Muscle layer of colon (tissue), 2 donors: ENCODE measurements around the gene ARRDC3.

Source experiments
- H3K27ac ChIP-seq: one replicate; pipeline ENCODE4 v1.7.0; 2013; ENCODE audit warnings: low read depth, mild to moderate bottlenecking, low read length, moderate library complexity
- H3K27me3 ChIP-seq, 2 donors: one replicate each; pipeline ENCODE4 v1.7.0; 2013; ENCODE audit warnings: low read length in 2 of 2, mild to moderate bottlenecking in 2 of 2; ENCODE audit not compliant: insufficient read depth in 2 of 2, control insufficient read depth in 1 of 2
- H3K36me3 ChIP-seq: one replicate; pipeline ENCODE4 v1.7.0; 2013; ENCODE audit warnings: mild to moderate bottlenecking, low read length; ENCODE audit not compliant: insufficient read depth
- H3K4me1 ChIP-seq: one replicate; pipeline ENCODE4 v1.7.0; 2013; ENCODE audit warnings: mild to moderate bottlenecking, low read length; ENCODE audit not compliant: insufficient read depth
- H3K4me3 ChIP-seq, 2 donors: one replicate each; pipeline ENCODE4 v1.7.0; 2013; ENCODE audit warnings: low read length in 2 of 2, low read depth in 1 of 2, mild to moderate bottlenecking in 1 of 2, moderate library complexity in 1 of 2
- H3K9ac ChIP-seq: one replicate; pipeline ENCODE4 v1.7.0; 2013; ENCODE audit warnings: low read length
- H3K9me3 ChIP-seq: one replicate; pipeline ENCODE4 v1.7.0; 2013; ENCODE audit warnings: mild to moderate bottlenecking, low read length
- donor health status: abdominal sarcoma.
- donor health status: Adenocarcinoma of cecum.

Gene ARRDC3

DNA sequence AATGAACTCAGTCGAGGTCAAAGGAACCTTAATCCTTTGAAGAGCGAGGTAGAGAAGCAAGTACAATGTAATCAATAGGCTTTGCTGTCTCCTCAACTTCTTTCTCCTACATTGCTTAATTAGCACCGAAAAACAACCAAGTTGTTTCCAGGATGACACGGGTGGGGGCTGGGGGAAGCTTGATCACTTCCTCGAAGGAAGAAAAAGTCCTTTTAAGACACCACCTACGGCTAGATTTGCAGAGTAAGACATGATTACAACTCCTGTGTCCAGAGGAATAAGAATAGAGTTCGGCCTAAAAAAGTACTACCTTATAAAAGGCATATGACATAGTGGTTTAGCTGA is 811 bp upstream of the ARRDC3 start:
- H3K27me3 ChIP-seq: no peaks in the 10 kb centered on the region
- peak overlapping the region; percentile 100 for H3K27ac ChIP-seq
- peak overlapping the region; percentile 62 for H3K9ac ChIP-seq
- H3K9me3 ChIP-seq: no peaks in the 10 kb centered on the region
- peak overlapping the region; percentile 64 to 98 for H3K4me3 ChIP-seq
- peaks cover 11% of the 10 kb centered on the region for H3K4me1 ChIP-seq
- no peaks in the 10 kb centered on the region for H3K36me3 ChIP-seq

DNA sequence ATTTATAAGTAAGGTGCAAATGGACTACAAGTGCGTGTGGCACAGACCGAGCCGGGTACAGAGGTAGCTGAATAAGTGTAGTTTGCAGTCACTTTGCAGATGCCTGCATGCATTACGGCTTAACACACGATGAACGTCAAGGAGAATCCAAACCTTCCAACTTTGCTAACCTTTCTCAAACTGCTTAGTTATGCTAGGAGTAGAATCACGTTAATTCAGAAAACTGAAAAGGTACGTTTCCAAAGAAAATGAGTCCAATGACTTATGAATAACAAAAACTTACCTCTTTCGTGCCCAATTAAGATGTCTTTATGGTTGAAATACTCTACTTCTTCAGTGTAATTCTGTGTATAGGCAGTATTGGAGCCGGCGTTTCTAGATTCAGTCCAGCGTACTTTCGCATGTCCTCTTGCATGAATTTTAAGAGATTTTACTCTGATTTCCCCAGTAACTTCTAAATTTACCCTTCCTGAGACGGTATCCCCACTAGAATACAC is 539 bp downstream of the ARRDC3 start:
- Histone ChIP-seq H3K27me3 (no peaks in the 10 kb centered on the region), H3K36me3 (peaks cover 4% of the 10 kb centered on the region), H3K4me3 (peak overlapping the region; percentile 95 to 98), H3K9me3 (no peaks in the 10 kb centered on the region), H3K9ac (peak overlapping the region; percentile 98), H3K27ac (peak overlapping the region; percentile 100), H3K4me1 (peaks cover 17% of the 10 kb centered on the region)

DNA sequence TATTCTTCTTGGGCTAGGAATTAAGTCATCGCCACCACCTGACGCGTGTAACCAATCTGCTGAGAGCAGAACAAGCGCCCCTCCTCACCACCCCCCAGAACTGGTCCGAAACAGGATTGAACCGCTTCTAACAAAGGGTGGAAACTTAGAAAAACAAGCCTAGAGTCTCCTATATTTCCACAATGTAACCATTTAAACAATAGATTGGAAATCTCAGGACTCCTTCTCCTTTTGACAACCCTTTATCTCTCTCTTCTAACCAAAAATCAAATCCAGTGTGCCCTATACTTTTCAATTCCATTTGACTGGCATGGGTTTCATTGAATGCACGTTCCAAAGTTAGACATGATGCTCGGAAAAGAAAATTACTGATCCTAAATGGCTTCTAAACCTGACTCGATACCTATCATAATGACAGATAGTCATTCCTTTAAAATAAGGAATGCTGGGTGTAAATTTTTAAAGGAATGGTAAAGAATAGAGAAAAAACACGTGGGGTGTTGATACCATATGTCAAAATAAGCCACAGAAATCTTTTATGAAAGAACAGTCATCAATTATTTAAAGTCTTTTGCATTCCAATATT is 1.2 kb downstream of the ARRDC3 start:
- peak overlapping the region; percentile 95 to 98 for H3K4me3 ChIP-seq
- H3K27me3 ChIP-seq: no peaks in the 10 kb centered on the region
- H3K9ac ChIP-seq: peak overlapping the region; percentile 98
- H3K36me3 ChIP-seq: peaks cover 4% of the 10 kb centered on the region
- H3K9me3 ChIP-seq: no peaks in the 10 kb centered on the region
- H3K27ac ChIP-seq: peak overlapping the region; percentile 100
- peaks cover 24% of the 10 kb centered on the region for H3K4me1 ChIP-seq

DNA sequence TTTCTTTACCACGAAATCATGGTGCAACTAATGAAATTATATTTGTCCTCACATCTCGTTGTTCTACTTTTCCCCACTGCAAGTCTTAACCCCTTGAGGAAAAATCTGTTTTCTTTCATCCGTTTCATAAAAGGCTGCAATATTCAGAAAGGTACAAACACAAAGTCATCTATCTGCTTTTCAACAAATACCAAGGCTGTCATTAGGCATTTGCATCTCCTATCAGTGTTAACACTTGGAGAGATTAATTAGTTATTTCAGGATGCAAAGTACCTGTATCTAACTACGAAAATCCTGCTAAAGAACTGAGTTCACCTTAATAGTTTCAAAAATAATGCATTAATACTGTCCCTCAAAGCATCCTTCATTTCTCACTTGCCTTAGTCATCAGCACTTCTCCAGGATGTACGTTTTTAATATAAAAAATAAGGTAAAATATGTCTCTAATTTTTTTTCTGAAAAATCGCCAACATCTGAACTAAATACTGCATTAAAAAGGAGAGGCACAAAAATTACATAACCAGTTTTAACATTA is 1.8 kb downstream of the ARRDC3 start:
- Histone ChIP-seq H3K27me3 (no peaks in the 10 kb centered on the region), H3K4me1 (peaks cover 29% of the 10 kb centered on the region), H3K36me3 (peaks cover 5% of the 10 kb centered on the region), H3K9ac (peak overlapping the region; percentile 98), H3K27ac (peak overlapping the region; percentile 100), H3K4me3 (peak overlapping the region; percentile 95 to 98), H3K9me3 (no peaks in the 10 kb centered on the region)

DNA sequence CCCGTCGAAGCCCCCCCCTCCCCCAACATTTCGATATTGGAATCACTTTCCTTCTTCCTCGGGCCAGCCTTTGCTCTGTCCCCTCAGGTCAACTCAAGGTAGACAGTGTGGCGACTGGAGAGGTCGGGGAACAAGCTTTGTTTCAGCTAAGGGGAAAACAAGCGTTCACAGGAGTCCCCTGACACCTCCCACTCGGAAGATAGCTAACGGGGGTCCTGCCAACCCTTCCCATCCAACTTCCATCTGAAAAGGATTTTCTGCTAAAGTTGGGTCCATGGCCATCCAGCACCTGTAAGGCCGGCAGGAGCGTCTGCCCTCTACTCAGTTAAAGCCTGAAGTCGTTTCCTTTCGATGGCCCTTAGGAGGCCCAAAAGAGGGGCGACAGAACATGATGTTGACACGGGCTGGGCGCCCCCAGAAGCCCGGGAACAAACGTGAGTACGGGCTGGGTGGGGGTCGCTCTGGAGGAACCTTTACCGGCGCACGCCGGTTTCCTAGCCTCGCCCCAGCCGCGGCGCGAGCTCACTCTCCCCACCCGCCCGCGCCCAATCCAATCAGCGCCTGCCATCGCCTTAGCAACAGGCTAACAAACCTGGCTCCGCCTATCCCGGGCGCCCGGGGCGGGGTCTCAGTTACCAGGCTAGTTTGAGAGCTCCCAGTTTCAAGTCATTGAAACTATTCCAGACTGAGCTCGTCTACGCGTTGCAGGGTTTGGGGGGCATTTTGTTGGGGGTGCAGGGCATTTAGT is 2.5 kb downstream of the ARRDC3 start:
- H3K27ac ChIP-seq: peak overlapping the region; percentile 100
- peaks cover 29% of the 10 kb centered on the region for H3K4me1 ChIP-seq
- H3K36me3 ChIP-seq: peaks cover 11% of the 10 kb centered on the region
- no peaks in the 10 kb centered on the region for H3K27me3 ChIP-seq
- peak overlapping the region; percentile 95 to 98 for H3K4me3 ChIP-seq
- H3K9ac ChIP-seq: peak overlapping the region; percentile 100
- no peaks in the 10 kb centered on the region for H3K9me3 ChIP-seq

DNA sequence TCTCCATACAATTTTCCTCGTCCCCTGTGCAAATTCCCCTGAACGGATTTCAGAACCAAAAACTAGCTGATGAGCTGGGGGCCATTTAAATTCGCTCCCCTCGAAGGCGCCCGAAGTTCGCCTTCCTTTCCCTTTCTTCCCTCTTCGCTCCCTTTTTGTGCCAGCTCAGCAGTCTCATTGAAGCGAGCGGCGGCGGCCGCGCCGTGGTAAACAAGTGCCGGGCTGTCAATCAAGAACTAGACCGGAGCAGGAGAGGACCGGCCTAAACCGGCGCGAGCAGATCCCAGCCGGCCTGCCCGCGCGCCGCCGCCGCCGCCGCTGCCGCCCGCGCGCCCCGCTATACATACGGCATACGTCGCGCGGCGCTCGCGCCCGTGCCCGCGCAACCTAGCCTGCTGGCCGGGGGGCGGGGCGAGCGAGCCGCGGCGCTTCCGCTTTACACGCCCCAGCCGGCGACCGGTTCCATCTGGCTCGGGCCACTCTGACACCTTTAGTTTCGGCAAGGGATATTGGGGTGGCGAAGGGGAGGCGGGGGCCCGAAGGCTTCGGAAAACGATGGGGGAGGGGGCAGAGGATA is 3.1 kb downstream of the ARRDC3 start:
- peak overlapping the region; percentile 100 for H3K27ac ChIP-seq
- H3K27me3 ChIP-seq: no peaks in the 10 kb centered on the region
- peak overlapping the region; percentile 100 for H3K9ac ChIP-seq
- peaks cover 14% of the 10 kb centered on the region for H3K36me3 ChIP-seq
- no peaks in the 10 kb centered on the region for H3K9me3 ChIP-seq
- H3K4me1 ChIP-seq: peaks cover 30% of the 10 kb centered on the region
- peak overlapping the region; percentile 95 to 98 for H3K4me3 ChIP-seq

DNA sequence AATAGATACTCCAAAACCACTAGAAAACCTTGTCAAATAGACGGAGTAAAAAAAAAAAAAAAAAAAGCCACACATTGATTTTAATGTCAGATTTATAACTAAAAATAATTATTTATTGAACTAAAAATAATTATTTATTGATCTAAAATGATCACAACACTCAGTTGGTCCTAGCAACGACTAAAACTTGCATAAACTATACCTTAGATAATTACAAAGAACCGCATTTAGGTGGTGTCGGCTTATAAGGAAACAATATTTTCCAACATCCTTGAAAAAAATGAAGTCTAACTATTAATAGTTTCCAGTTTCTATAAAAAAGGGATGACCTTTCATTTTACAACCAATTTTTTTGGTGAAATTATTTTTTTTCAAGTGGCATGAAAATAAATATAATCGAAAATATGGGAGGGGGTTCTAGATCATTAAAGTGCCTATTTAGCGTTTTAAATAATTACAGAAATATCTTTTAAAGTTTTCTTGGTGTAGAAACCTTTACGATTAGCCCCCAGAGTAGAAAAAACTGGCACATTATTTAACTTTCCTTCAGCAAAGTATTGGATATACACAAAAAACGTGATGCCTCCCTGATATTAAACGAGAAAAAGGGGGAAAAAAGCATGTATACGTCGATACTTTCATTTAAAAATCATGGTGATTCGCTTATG is 3.7 kb downstream of the ARRDC3 start:
- H3K9ac ChIP-seq: peak overlapping the region; percentile 87
- peak overlapping the region; percentile 100 for H3K27ac ChIP-seq
- peaks cover 20% of the 10 kb centered on the region for H3K36me3 ChIP-seq
- H3K27me3 ChIP-seq: no peaks in the 10 kb centered on the region
- H3K9me3 ChIP-seq: no peaks in the 10 kb centered on the region
- H3K4me1 ChIP-seq: peaks cover 30% of the 10 kb centered on the region
- H3K4me3 ChIP-seq: peak overlapping the region; percentile 95 to 98

DNA sequence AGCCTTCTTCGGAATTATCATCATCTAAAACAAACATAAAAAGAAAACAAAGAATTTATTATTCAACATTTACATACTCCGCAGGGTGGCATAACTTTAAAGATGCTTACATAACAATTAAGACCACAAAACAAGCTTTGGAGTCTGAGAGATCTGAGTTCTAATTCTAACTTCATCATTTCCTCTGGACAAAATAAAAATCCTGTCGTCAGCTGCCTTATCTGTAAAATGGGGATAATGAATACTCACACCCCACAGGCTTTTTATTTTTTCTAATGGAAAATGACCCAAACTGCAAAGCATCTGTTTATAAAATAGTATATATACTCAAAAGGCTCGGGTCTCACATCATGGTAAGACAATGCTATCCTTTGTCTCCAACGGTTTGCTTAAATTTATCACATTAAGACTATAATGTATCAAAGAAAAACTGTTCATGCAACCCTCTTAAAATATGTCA is 4.3 kb downstream of the ARRDC3 start:
- Histone ChIP-seq H3K9me3 (no peaks in the 10 kb centered on the region), H3K4me1 (peaks cover 28% of the 10 kb centered on the region), H3K27me3 (no peaks in the 10 kb centered on the region), H3K36me3 (peaks cover 25% of the 10 kb centered on the region), H3K27ac (peak overlapping the region; percentile 100), H3K9ac (peak overlapping the region; percentile 20), H3K4me3 (peak overlapping the region; percentile 21 to 46)

DNA sequence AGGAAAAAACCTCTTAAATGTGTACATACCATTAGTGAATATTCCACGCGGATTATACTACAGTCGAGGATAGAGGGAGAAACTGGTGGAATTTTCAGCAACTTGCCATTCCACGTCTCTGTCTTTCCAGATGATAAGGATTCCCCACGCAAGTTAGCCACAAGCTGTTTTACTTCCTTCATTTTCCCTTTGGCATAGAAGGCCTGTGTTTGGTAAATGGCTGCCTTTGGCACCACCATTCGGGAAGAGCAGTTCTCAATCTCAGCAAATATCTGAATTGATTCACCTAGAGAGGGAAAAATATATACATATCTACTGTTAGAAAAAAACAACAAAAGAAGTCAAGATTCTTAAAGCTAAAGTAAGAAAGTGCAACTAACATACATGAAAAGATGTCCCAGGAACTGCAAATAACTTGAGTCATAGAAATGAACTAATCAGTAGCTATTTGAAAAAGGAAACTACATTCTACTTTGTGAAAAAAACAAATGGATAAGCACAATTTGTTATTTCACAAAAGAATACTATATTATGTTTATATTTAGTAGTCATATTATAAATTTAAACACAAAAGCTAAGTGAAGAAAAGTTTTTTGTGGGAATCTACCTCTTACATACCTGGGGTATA is 8.1 kb downstream of the ARRDC3 start:
- Histone ChIP-seq H3K4me3 (no peak overlapping the region), H3K4me1 (peaks cover 44% of the 10 kb centered on the region), H3K9me3 (no peaks in the 10 kb centered on the region), H3K9ac (no peak overlapping the region), H3K36me3 (peaks cover 63% of the 10 kb centered on the region), H3K27ac (no peak overlapping the region), H3K27me3 (no peaks in the 10 kb centered on the region)

DNA sequence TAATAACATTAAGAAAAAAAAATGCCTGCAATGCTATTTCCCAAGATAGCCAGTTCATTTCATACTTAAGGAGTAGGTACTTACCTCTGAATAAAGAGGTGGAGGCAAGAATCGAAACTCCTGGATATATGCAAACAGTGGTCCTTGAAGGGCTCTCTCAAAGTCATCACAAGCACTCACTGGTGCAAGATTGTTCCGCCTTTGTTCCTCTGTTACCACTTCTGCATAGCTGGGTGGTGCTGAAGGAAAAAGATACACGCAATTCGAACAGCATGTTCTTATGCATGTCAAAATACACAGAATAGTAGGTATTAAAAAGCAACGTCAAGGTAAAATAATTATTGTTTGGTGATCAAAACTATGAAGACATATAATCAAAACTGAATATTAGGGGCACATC is 9.5 kb downstream of the ARRDC3 start:
- no peak overlapping the region for H3K9ac ChIP-seq
- no peaks in the 10 kb centered on the region for H3K27me3 ChIP-seq
- no peaks in the 10 kb centered on the region for H3K9me3 ChIP-seq
- no peak overlapping the region for H3K4me3 ChIP-seq
- H3K27ac ChIP-seq: no peak overlapping the region
- peaks cover 47% of the 10 kb centered on the region for H3K4me1 ChIP-seq
- H3K36me3 ChIP-seq: peaks cover 73% of the 10 kb centered on the region

DNA sequence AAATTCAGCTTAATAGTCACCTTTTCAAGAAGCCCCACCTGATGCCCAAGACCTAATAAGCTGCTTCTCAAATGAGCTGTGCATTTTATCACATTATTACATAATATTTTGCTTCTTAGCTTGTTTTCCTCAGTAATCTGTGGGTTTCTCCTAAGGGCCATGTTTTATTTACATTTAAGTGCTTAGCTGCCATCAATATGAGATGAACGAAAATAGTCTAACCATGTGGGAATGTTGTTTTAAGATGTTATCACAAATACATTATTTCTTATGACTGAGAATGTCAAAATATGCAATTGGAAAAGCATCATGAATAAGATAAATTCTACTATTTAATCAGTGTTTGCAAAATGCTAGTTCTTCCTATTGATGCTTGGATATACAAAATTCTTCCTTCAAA is 10.1 kb downstream of the ARRDC3 start:
- Histone ChIP-seq H3K36me3 (peaks cover 76% of the 10 kb centered on the region), H3K9ac (no peak overlapping the region), H3K4me1 (peaks cover 44% of the 10 kb centered on the region), H3K9me3 (no peaks in the 10 kb centered on the region), H3K27ac (no peak overlapping the region), H3K27me3 (no peaks in the 10 kb centered on the region), H3K4me3 (no peak overlapping the region)
